Activated T-helper 1 cell treated with Interleukin-2 at 50 U/mL for 16 hours (primary cell): ENCODE data around the gene HOXB8.

Source experiments
- DNase-seq: peaks from one replicate; pipeline ENCODE4 v3.0.0-alpha.2; 2020; ENCODE audit warnings: low read depth

HOXB8 gene

DNA sequence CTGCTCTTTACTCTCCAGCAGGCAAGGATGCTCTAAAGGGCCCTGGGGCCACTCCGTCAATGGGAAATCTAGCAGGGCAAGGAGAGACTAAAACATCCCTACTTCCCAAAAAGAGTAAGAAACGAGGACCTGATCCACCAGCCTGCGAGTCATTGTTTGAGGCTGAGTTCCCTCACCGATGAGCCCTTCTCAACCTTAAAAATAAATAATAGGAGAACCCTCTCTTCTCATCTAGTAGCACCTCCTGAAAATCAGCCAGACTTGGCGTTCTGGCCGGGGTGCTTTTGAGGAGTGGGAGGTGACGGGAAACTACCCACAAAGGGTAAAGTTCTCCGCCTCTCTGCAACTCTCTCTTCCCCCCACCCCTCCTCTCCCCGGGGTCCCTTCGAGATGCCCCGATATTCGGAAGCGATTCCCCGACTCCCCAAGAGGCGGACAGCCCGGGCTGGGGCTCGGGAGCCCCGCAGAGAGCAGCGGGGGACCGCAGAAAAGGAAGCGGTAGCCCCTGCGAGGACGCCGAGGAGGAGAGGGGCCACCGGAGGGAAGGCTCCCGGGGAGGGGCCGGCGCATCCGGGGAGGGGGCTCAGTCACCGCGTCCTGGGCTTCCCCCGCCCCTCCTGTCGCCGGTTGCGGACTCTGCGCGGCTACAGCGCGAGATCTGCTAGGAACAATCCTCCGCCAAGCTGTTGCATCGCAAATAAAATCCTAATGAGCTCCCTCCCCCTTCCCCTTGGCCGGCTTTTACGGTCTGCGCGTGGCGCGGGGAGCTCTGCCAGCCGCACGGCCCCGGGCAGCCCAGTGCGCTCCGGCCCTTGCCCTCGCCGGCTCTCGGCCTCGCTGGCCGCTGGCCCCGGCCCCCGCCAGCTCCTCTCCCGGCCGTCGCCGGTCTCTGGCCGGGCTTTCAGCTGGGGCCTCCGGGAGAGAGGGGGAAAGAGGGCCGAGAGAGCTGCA, 9.7 kb upstream of the HOXB8 start:
- DNase-seq: no peak

DNA sequence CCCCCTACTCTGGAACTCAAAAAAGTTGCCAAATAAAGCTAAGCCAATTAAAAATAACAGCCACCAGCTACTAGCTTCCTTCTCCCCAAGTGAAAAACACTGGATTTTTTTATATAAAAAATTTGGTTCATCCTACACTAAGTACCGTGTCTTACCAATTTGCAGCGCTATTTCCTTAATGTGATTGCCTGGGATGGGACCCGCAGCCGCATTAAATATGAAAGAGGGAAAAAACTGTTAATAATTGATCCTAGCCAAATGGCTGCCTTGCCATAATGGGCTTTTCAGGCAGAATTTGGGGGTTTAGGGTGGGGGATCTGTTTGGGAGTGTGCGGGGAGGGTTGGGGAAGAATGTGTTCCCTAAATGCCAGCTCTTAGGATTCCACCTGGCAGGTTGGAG, 9.0 kb upstream of the HOXB8 start:
- DNase-seq: no peak

DNA sequence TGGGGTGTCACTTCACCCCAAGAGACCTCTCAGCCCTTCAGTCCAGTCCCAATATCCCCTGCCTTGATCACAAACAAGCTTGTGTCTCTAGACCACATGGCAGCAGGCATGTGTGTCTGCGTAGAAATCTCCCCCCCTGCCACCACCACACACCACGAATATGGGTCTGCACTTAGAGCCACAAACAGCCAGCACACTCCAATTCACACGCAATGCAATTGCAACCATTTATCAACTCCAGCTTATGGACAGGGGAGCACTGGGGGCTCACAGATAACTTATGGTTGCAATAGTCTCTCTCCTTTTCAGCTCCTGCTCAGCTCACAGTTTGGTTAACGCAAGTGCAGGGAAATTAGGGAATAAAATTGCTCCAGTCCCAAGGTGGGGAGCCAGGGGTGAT, 8.5 kb upstream of the HOXB8 start:
- DNase-seq: no peak

DNA sequence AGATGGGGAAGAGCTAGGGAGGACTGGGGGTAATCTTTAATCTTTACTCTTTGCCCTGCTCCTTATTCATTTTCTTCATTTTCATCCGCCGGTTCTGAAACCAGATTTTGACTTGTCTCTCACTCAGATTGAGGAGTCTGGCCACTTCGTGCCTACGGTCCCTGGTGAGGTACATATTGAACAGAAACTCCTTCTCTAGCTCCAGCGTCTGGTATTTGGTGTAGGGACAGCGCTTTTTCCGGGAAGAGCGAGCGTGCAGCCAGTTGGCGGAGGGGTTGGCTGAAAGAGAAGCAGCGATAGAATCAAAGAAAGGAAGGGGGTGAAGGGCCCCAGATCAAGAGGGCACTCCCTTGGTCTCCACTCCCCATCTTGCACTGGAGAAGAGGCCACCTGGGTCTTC, 7.8 kb upstream of the HOXB8 start:
- no peak for DNase-seq

DNA sequence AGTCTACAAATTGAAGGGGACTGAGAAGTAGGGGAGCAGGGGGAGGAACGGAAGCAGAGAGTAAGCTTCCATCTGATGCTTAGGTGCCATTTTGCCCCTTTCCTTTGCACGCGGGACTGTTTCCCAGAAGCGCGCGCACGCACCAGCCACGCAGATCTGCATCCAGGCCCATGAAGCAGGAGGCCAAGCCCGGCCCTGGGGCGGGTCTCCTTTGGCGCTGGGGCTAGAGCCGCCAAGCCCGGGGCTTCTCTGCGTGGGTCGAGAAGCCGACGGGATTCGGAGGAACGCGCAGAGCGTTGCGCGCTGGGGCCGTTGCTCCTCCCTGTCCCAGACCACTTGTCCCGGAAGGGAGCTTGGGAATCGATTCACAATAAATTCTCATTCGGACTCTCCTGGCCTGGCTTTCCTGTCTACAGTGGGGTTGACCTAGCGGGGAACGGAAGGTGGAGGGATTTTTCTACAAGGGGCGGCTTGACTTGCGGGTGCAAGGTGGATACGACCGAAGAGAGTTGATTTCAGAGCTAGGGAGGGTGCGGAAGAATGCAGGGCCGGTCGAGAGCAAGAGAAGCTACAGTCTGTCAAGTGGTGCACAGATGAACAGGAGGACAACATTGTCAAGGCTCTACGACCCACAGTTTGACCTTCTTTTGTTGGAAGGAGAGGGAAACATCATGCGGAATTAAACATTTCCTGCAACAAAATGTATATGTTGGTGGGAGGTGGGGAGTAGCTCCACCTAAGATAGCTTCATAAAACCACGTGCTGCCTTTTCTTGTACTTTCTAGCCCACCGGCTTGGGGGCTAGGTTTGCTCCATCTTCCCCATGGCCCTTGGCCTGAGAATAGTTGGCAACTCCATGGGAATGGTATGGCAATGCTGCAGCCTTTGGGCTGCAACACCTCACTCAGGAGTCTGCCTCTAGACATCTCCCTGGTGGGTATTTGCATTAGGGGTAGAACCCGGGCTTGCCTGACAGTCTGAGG, 6.6 kb upstream of the HOXB8 start:
- no peak for DNase-seq

DNA sequence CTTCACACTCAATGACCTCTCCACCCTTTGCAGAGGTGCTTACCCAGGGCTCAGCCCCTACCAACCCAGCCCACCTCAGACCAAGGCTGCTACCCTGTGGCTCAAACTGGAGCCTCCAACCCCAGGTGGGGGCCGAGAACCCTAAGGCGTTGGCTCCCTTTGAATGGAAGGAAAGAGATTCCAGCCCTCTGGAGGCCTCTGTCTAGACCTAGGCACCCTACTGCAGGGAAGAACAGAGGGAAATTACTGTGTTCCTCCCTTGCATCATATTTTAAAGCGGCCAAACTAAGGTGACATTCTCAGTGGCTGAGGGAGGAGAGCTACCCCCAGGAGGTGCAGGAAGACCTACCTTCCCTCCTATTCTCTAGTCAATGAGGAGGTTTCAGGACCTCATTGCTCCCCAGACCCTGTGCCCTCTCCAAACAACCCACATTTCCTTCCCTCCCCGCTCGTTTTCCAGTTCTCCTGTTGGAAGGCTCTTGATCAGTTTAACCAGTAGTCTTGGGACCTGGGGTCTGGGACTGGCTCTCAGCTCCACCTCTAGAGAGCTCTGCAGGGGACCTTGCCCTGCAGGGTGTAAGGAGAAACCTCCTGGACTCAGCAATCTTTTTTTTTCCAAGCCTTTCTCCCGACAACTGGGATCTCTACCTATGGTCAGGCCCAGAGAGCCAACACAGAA, 5.5 kb upstream of the HOXB8 start:
- DNase-seq: no peak

DNA sequence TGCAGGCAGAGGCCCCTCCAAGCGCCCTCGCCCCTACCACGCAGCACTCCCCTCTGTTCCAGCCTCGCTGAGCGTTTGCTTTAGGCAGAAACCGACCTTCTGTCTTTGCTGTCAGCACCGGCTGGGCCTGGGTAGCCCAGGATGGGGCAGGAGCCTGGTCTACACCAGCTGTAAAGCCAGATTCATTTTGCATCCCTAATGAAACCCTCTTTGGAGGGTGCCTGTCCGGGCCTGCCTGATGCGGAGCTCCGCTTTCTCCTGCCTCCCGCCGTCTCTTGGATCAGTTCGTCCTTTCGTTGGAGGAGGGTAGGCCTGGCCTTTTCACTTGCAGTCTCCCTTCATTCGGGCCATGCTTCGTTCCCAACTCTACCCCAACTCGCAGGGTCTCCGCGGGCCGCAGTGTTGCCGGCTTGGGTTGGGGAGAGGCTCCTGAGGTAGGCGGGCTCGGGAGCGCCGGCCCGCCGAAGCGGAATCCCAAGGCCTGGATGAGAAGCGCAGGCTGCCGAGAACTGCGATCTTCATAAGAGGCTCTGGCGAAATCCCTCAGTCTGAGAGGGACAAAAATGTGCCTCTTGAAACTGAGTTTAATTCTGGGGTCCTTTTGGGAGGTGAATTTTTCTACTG, 4.8 kb upstream of the HOXB8 start:
- DNase-seq: no peak

DNA sequence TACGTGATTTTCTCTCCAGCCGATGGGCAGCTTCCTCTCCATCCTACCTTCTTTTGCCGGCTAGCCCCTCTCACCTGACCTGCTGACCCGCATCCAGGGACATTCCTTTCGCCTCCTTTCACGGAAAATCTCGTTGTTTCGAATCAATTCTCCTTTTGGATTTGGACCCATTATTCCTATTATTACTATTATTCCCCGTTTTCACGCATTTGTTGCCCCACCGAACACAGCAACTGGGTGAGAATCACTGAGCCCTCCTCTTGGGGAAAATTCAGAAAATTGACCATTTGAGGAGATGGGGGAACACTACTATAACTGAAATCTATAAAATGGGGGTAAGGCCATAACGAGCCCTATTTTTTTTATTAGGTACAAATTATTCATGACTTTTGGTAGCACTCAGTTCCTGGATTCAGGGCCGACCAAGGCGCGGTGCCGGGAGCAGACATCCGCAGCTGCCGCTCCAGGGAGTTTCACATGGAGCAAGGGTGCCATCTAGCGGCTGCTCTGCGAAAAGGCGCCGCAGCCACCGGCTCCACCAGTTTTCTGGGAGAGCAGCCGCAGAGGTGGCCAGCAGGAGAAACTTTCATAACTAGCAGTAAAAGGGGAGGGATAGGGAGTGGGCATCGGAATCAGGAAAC, 3.3 kb upstream of the HOXB8 start:
- DNase-seq: peak; percentile 70

DNA sequence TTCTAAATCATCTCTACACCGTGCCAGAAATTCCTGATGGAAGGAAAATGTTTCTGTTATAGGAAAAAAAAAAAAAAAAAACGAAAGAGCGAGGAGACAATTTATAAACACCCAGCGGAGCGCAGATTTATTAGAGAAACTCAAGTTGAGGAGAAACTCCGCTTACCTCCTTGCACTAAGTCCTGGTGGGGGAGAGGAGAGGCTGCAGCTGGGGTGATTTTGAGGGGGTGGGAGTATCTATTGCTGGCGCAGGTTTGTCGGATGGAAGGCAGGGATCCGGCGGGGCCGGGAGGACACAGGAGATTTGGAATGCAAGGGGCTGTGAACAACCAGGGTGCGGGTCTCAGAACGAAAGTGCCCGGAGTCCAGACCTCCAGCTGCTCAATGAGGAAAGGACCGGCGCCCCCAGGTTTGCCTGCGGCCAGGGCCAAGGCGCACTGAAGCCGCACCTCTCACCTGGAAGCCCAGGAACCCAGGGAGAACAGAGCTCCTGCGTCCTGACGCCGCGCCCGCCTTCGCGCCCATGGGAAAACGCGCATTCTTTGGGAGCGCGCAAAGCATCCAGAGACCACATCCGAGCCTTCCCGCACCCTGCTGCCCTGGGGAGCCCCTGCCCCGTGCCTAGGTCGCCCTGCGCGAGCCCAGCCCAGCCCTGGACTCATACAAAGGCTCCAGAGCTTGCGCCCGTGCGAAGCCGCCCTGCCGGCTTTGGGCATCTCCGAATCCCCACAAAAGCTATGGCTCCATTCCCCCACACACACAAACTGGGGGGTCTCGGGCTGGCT, 2.6 kb upstream of the HOXB8 start:
- DNase-seq: no peak

DNA sequence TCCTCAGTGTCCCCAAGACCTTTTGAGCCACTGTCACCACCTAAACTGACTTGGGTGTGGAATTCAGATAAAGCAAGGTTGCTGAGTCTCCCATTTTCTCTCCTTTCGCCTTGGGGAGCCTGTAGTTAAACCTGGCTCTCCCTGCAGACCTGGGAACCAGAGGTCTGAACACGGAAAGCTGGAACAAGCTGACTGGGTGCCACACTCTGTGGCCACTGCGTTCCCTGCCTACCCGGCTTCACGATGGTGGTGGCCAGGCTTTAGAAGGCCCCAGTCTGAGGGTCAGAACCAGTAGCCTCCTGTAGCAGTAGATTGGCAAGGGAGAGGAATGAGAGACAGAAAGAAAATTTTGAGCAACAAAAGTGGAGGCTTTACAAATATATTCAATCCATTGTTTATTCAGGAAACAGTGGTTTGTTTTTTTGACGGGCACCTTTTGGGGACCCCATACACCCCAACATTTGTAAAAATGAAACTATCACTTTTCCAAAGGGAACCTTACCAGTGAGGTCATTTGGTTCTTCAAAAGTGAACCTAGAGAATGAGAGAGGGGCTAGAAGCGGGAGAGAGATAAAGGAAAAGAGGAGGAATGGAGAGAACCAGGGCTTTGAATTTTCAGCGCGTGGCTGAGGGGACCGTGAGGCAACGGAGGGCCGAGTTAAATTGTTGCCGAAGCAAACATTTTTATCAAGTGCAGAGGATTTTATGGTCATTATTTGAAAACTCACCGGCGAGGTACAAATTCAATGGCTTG, 1.8 kb upstream of the HOXB8 start:
- no peak for DNase-seq

DNA sequence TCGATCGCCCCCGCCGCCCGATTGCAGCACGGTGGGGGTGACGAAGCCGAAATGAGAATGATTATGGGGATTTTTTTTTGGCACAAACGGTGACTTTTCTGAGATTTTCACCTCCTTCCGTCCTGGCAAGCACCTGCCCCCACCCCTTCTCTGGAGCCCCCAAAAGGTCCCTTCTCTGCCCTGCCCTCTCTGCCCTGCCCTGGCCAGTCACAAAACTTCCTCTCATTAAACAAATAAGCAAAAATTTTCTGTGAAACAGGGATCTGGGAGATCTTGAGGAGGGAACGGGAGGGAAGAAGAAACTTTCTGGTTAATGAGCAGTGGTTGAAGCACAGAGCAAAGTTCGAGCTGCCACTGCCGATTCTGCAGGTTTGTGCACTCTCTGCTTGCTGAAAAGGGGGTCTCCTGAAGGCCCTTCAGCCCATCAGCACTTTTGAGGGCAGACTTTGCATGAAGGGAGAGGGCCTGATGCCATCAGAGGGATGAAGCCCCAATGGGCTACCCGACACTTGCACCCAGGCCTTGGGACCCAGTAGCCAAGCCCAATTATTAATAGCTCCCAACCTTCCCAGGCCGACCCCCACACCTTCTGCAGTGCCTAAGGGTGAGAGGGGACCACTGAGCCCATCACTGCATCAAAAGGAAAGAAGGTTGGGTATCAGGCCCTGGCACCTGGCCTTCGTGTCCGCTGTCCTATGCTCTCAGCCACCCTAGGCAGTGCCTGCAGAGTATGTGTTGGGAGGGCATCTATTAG, 1.0 kb upstream of the HOXB8 start:
- DNase-seq: no peak

DNA sequence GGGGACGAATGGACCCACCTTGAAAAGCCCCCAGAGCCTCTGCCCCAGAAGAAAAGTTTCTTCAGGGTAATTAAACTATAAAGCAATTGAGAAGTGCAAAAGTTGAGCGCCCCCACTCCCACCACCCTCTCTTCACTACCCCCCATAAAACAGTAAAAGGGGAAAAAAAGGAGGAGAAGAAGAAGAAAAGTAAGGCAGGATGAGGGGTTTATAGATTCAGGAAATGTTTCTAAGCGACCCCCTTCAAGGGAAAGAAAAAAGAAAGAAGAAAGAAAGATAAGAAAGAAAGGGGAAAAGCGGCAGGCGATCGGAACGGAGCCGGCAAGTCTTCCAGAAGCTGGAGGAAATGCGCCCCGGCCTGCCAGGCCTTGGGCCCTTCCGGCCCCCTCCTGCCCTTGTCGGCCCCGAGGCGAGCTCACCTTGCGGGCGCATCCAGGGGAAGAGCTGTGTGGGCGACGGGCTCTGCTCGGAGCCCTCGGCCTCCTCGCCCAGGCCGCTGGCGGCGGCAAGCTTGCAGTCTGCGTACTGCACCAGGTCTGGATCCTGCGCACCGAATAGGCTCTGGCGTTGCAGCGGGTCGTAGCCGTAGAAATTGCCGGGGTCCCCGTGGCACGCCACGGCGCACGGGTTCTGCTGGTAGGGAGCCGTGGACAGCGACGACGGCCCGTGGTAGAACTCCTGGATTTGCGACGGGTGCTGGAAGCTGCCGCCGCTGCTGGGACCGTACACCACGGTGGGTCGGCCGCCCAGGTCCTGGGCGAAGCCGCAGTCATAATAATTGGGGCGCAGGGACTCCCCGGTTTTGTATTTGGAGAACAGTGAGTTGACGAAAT, 1.0 kb downstream of the HOXB8 start:
- DNase-seq: no peak

DNA sequence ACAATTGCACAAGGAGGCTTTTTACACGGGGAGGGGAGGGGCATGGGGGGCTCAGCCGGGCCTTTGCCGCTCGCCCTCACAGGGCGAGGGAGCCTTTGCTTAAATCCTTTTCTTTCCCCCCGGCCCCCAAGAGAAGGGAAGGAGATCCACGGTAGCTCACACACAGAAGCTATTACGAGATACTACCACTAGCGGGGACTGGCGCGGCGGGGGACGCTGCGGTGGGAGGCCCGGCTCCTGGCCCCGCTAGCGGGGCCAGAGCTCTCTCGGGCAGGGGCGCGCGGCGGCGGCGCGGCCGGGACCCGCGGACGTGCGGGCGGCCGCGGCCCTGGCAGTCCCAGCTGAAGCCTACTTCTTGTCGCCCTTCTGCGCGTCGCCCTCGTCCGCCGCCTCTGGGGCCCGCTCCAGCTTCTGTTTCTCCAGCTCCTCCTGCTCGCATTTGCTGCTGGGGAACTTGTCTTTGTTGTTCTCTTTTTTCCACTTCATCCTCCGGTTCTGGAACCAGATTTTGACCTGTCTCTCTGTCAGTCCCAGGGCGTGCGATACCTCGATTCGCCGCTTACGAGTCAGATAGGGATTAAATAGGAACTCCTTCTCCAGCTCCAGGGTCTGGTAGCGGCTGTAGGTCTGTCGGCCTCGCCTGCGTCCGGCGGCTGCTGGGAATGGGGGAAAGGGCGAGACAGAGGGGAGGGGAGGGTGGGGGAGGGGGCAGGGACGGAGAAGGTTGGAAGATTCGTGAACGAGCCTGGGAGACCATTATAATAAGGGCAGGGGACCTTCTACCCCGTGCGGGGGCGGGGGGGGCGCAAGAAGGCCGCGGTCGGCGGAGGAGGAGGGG, 2.0 kb downstream of the HOXB8 start:
- DNase-seq: no peak

DNA sequence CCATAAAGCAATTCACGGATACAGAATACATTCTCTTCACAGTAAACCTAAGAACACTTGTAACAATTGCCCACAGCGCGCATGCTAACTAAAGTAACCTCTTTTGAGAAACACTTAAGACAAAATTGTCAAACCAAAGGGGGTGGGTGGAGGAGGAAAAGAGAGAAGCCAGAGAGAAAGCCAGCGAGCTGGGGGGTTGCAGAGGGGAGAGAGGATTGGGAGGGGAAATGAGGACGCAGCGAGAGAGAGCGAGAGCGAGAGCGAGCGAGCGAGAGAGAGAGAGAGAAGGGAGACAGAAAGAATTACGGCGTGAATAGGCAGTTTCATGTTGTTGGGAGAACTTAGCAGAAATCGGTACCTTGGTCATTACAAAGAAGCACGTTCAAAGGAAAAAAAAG, 2.6 kb downstream of the HOXB8 start:
- DNase-seq: no peak

DNA sequence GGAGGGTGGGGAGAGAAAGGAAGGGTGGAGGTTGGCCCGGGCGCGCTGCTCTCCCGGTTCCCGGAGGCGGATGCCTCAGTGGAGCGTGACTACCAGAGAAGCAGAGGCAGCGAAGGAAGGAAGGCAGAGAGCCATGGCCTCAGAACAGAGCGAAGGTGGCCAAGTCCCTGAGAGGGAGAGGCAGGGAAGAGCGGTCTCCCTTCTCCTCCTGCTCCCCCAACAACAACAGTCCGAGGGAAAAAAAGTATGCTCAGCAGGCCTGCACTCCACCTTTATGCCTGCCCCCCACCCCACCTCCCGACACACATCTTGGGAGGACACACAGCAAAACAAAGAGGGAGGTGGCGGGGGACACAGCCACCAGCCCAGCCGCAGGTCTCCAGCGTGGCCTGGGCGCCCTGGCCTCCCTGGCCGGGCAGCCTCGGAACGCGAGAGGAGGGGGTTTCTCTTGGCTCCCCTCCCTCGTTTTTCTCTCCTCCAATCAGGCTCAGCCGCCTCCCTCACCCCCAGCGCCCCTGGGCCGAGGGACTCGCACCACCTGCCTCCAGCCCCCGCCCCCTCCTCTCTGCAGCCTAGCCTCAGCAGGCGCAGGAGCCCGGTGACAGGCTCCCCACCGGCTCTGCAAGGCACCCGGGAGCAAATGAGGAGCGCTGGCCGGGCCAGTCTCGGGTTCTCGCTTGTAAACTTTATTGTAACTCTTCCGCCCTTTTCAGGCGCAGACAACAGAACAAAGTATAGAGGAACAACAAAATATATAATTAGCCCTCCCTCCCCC, 3.2 kb downstream of the HOXB8 start:
- DNase-seq: no peak

DNA sequence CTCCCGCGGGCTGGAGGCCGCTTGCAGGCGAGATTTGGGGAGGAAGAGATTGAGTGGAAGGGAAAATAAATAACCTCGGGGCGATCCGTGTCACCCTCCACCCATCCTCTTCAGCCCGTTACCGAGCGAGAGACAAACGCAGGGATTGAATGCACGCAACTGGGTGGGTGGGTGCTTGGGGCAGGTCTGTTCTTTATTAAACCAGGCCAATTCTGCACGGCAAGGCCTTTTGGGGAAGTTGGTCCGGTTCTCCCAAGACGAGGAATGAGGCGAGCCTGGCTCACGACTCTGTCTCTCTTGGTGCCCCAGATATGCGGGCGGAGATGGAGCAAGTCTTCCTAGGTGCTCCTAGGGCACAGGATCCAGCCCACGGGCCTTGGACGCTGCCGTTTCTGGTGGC, 3.9 kb downstream of the HOXB8 start:
- DNase-seq: no peak
